Stomach smooth muscle (tissue), 2 donors: ENCODE data around the gene COL16A1.

ENCODE experiments used
- H3K27ac ChIP-seq: one replicate; pipeline ENCODE4 v1.7.0; 2013; ENCODE audit warnings: mild to moderate bottlenecking, low read length, inconsistent platforms
- H3K27me3 ChIP-seq, 2 donors: one replicate each; pipeline ENCODE4 v1.7.0; 2013; ENCODE audit warnings: low read length in 2 of 2; ENCODE audit not compliant: insufficient read depth in 2 of 2, control insufficient read depth in 1 of 2
- H3K36me3 ChIP-seq, 2 donors: one replicate each; pipeline ENCODE4 v1.7.0; 2013; ENCODE audit warnings: low read length in 2 of 2; ENCODE audit not compliant: control insufficient read depth in 2 of 2, insufficient read depth in 2 of 2
- H3K4me1 ChIP-seq: one replicate; pipeline ENCODE4 v1.7.0; 2013; ENCODE audit warnings: low read length; ENCODE audit not compliant: control insufficient read depth, insufficient read depth
- H3K4me3 ChIP-seq, 2 donors: one replicate each; pipeline ENCODE4 v1.7.0; 2013; ENCODE audit warnings: low read length in 2 of 2
- H3K9ac ChIP-seq, 2 donors: one replicate each; pipeline ENCODE4 v1.7.0; 2013; ENCODE audit warnings: low read length in 2 of 2, mild to moderate bottlenecking in 1 of 2
- H3K9me3 ChIP-seq, 2 donors: one replicate each; pipeline ENCODE4 v1.7.0; 2013; ENCODE audit warnings: low read length in 2 of 2; ENCODE audit not compliant: control insufficient read depth in 2 of 2
- donor health status: healthy.
- donor health status: Pancreatic carcinoma.

Gene COL16A1

GRCh38 chr1:31615414-31615813 is 88.4 kb downstream of the COL16A1 start:
- Histone ChIP-seq H3K9ac (no peak overlapping the region), H3K9me3 (no peaks in the 10 kb centered on the region), H3K4me3 (no peak overlapping the region), H3K27ac (no peak overlapping the region), H3K4me1 (peaks cover 11% of the 10 kb centered on the region), H3K36me3 (no peaks in the 10 kb centered on the region), H3K27me3 (peaks cover 22 to 24% of the 10 kb centered on the region in 2 donors)

GRCh38 chr1:31614414-31615005 is 89.3 kb downstream of the COL16A1 start:
- H3K4me1 ChIP-seq, result peaks cover 11% of the 10 kb centered on the region
- H3K9ac ChIP-seq, result no peak overlapping the region
- H3K9me3 ChIP-seq, result no peaks in the 10 kb centered on the region
- H3K4me3 ChIP-seq, result no peak overlapping the region
- no peaks in the 10 kb centered on the region for H3K36me3 ChIP-seq
- no peak overlapping the region for H3K27ac ChIP-seq
- peaks cover 22 to 24% of the 10 kb centered on the region in 2 donors for H3K27me3 ChIP-seq

- Histone ChIP-seq H3K27me3 (no peaks in the 10 kb centered on the region), H3K27ac (no peak overlapping the region), H3K9me3 (no peaks in the 10 kb centered on the region), H3K9ac (no peak overlapping the region), H3K36me3 (no peaks in the 10 kb centered on the region), H3K4me3 (no peak overlapping the region), H3K4me1 (peaks cover 3% of the 10 kb centered on the region)
These were observed 94.2 kb downstream of the COL16A1 start for GRCh38 chr1:31609514-31610118.

- Histone ChIP-seq H3K4me1 (no peaks in the 10 kb centered on the region), H3K4me3 (no peak overlapping the region), H3K27me3 (no peaks in the 10 kb centered on the region), H3K36me3 (no peaks in the 10 kb centered on the region), H3K9ac (no peak overlapping the region), H3K27ac (no peak overlapping the region), H3K9me3 (no peaks in the 10 kb centered on the region)
These were observed 96.5 kb downstream of the COL16A1 start for GRCh38 chr1:31607360-31607759.

GRCh38 chr1:31605908-31606427 is 97.8 kb downstream of the COL16A1 start:
- Histone ChIP-seq H3K9ac (no peak overlapping the region), H3K4me1 (no peaks in the 10 kb centered on the region), H3K4me3 (no peak overlapping the region), H3K27me3 (no peaks in the 10 kb centered on the region), H3K36me3 (no peaks in the 10 kb centered on the region), H3K27ac (no peak overlapping the region), H3K9me3 (no peaks in the 10 kb centered on the region)
